GM19238 (cell line): ENCODE results near the gene CRLF3.
A peak's percentile ranks its signal among the peaks of the same experiment; 100 is the strongest.
"Not testable (repeated sequence)": the region's sequence is repeated elsewhere in the genome, so short reads cannot be mapped to it uniquely, and the experiment has no call there.

Experiments
- DNase-seq: peaks from one replicate; pipeline ENCODE4 v3.0.0; 2011; ENCODE audit warnings: low spot score; ENCODE audit not compliant: insufficient read length

CRLF3 gene

GRCh38 chr17:30824356-30825145 is at the start of gene CRLF3:
Gene CRLF3 (minus strand): TSS chr17:30824692. CDS start chr17:30824651, 41 bp downstream.
- DNase-seq: peak; percentile 93

GRCh38 chr17:30869005-30869404 is 44.5 kb upstream of the CRLF3 start:
- no peak for DNase-seq

DNA sequence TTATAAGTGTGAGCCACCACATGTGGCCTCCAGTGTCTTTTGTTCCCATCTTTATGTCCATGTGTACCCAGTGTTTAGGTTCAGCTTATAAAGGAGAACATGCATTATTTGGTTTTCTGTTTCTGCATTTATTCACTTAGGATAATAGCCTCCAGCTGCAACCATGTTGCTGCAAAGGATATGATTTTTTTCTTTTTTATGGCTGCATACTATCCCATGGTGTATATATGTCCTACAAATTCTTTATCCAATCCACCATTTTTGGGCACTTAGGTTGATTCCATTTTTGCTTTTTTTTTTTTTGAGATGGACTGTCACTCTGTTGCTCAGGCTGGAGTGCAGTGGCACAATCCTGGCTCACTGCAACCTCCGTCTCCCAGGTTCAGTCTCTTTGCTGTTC is 40.1 kb upstream of the CRLF3 start:
- no peak for DNase-seq

DNA sequence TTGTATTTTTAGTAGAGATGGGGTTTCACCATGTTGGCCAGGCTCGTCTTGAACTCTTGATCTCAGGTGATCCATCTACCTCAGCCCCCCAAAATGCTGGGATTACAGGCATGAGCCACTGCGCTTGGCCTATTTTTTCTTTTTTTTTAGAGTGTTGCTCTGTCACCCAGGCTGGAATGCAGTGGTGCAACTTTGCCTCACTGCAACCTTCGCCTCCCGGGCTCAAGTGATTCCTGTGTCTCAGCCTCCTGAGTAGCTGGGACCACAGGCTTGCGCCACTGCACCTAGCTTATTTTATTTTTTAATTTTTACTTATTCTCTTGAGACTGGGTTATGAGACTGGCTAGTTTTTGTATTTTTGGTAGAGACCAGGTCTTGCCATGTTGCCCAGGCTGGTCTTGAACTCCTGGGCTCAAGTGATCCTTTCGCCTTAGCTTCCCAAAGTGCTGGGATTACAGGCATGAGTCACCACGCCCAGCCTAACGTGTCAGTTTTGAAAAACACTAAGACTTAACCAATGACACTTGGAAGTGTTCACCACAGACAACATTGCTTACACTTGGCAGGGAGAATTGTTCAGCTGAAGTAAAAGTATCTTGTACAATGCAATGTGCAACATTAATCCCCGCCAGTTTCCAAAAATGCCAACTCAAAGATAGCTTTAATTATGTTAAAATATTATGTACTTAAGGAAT is 34.2 kb upstream of the CRLF3 start:
- no peak for DNase-seq

- DNase-seq: no peak
Observed at GRCh38 chr17:30854146-30854545, 29.7 kb upstream of the CRLF3 start.

- DNase-seq: no peak
Observed at GRCh38 chr17:30848021-30848420, 23.5 kb upstream of the CRLF3 start.

- DNase-seq: no peak
Observed at GRCh38 chr17:30840771-30841170, 16.3 kb upstream of the CRLF3 start.

DNA sequence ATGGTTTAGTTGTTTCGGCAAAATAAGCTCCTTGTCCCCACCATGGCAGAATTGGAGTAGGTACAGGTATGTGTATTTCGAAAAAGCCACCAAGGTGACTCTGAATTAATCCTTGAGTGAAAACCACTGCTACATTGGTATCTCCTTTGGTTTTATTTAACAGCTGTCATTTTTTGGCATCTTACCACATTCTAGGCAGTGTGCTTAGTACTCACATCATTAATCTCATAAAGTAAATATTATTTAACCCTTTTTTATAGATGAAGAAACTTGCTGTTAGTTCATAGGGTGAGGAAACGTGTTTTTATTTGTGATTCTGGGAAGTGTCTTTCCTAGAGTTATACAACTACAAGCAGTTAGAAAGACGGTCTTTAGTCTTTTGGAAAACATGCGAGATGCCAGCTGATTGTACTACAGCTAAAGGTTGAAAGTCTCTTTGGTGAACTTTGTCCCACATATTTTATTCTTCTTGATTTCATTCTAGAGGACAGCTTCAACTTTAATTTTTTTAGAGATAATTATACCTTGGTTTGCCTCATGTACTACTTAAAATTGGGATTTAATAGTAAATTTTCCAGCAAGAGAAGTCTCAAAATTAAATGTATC is 13.8 kb upstream of the CRLF3 start:
- no peak for DNase-seq

DNA sequence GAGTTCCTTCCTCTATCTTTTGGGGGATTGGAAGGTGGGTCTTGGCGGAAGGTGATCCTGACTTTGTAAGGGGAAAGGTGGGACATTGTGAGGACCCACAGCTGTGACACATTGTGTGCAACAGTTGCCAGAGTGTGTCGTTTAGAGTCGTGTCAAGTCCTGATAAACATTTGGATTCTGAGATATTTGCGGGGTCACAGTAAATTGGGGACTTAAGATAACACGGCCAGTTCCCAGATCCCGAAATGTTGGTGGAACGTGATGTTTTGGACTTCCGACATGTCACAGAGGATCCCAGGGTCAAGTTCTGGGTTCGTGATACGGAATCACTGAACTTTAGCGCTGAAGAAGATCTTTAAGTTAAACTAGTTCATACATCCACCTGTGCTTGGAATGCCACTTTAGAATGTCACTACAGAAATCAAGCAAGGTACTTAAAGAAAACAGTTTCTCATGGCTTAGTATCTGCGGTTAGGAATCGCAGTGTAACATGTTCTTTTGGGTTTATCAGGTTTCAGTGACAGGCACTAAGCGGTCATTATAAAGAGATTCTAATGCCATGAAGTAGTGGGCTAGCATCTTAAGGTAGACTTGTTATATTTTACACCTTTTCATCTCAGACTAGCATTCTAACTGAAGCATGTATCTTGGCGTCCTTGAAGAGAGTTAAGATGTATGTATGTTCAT is 8.1 kb upstream of the CRLF3 start:
- no peak for DNase-seq

GRCh38 chr17:30831663-30832437 is 7.4 kb upstream of the CRLF3 start, which contains the start of gene ATAD5:
Gene ATAD5 (plus strand): TSS chr17:30831966. CDS start chr17:30832348, 382 bp downstream.
- DNase-seq: peak; percentile 84

- DNase-seq: no peak
Observed at GRCh38 chr17:30831257-30831656, 6.8 kb upstream of the CRLF3 start.

- DNase-seq: no peak
Observed at GRCh38 chr17:30829022-30829421, 4.5 kb upstream of the CRLF3 start.

DNA sequence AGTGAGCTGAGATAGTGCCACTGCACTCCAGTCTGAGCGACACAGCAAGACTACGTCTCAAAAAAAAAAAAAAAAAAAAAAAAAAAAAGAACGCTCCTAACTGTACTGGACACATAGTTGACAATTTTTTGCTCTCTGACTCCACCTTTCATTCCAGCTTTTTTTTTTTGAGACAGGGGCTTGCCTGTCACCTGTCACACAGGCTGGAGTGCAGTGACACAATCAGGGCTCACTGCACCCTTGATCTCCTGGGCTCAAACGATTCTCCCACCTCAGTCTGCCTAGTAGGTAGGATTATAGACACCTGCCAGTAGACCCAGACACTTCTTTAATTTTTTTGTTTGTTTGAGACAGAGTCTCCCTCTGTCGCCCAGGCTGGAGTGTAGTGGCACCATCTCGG is 2.6 kb upstream of the CRLF3 start:
- no peak for DNase-seq

DNA sequence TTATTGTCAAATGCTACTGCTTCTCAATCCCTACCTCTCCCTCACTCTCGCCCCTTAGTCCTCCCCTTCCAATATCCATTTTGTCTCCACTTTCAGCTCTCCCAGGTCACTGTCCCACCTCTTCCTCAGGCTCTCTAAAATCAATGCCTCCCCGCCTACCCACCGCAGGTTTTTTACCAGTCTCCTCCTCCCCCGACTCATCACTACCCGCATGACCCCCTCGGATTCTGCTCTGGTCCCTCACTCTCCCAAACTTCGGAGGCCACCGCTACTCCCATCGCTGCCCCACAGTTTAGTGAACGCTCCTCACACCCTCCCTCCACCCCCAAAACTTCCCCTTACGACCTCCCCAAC is 513 bp downstream of the CRLF3 start:
- DNase-seq: no peak

DNA sequence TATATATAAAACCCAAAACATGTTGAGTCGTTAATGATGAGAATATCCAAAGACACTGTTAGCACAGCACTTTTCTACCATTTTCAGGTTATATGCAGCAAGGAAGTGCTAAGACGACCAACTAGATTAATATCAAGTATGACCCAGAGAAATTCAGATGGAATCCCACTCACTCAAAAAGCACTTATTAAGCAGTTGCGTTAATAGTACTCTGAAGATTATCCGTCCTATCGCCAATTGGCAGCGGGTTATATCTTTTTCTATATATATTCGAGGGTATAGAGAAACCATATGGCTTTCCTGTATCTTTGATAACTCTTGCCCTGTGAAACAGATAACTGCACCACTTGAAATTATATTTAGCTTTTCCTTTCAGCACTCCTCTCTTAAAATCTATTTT is 1.1 kb downstream of the CRLF3 start:
- no peak for DNase-seq

GRCh38 chr17:30822919-30823318 is 1.6 kb downstream of the CRLF3 start:
- DNase-seq: not testable (repeated sequence)

DNA sequence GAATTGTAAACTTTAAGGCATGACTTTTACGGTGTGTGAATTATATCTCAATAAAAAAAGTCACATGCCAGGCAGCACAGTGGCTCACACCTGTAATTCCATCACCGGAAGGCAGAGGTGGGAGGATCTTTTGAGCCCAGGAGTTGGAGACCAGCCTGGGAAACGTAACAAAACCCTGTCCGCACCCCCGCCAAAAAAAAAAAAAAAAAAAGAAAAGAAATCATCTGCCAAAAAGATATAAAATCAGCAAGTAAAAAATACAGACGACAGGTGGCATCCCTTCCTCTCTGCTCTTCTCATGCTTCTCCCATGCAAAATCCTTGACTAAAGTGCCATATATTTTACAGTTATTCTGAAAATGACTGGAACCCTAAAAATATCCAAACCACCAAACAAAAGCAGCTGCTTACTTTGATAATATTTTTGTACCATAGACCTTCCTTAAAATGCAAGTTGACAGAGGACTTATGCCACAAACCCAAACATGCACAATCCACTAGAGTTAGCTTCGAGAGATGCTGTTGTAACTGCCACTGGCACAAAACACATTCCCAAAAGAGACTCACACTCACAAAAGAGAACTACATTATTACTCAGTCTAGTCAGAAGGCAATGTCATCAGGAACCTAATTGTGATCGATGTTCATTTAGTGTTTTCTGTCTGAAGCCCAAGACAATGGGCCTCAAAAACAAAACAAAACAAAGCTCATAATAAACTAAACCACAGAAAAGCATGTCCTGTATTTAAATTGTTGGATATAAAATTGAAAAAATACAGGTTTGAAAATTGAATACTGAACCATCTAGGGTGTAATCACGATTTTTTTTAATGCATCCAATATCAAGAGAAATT is 2.4 kb downstream of the CRLF3 start:
- no peak for DNase-seq

DNA sequence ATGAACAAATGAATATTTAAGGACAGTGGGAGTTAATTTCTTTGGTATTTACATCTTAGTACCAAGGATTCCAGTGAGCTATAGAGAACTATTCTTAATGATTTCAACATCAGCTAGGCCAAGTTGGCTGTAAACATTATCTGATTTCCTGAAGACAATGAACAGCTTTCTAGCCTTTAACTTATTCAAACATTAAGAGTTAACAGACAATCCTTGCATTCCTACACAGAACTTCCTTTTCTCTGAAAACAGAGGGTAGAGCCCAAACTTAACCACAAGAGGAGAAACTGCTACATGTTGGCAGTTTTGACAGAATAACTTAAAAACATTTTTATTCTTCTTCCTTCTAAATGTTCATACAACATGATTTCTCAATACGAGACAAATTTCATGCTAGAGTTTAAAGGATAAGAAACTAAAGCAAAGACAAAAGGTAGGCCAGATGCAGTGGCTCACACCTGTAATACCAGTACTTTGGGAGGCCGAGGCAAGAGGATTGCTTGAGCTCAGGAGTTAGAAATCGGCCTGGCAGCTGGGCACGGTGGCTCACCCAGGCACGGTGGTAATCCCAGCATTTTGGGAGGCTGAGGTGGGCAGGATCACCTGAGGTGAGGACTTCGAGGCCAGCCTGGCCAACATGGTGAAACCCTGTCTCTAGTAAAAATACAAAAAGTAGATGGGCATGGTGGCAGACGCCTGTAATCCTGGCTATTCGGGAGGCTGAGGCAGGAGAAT is 4.4 kb downstream of the CRLF3 start:
- DNase-seq: no peak

GRCh38 chr17:30816165-30816564 is 8.3 kb downstream of the CRLF3 start:
- DNase-seq: no peak
